ENCODE measurements around the gene SDK1.

SDK1 gene

GRCh38 chr7:3321745-3322144 is 20.7 kb downstream of the SDK1 start:
- no peaks in the 10 kb centered on the region for H3K4me1 ChIP-seq (ENCODE audit: control insufficient read depth in 1 of 2, insufficient read depth in 1 of 2, low read depth in 1 of 2, low read length in 1 of 2)
- no peaks in the 10 kb centered on the region for H3K9me3 ChIP-seq
- H3K36me3 ChIP-seq, result no peaks in the 10 kb centered on the region
- H3K27ac ChIP-seq, result no peak overlapping the region
- TF ChIP-seq CTCF (IDR thresholded peaks at IDR 0.05), result no peak
- H3K4me3 ChIP-seq (ENCODE audit: low read depth in 1 of 2, low read length in 1 of 2), result no peak overlapping the region
- H3K27me3 ChIP-seq, result no peaks in the 10 kb centered on the region

GRCh38 chr7:3326246-3326645 is 25.2 kb downstream of the SDK1 start:
- no peak for TF ChIP-seq CTCF (IDR thresholded peaks at IDR 0.05)
- H3K4me3 ChIP-seq (ENCODE audit: low read depth in 1 of 2, low read length in 1 of 2), result no peak overlapping the region

GRCh38 chr7:3327099-3327498 is 26.0 kb downstream of the SDK1 start:
- Histone ChIP-seq H3K4me1 (ENCODE audit: control insufficient read depth in 1 of 2, insufficient read depth in 1 of 2, low read depth in 1 of 2, low read length in 1 of 2) (no peaks in the 10 kb centered on the region), H3K27me3 (no peaks in the 10 kb centered on the region), H3K4me3 (ENCODE audit: low read depth in 1 of 2, low read length in 1 of 2) (no peak overlapping the region), H3K9me3 (no peaks in the 10 kb centered on the region), H3K36me3 (no peaks in the 10 kb centered on the region), H3K27ac (no peak overlapping the region)
- TF ChIP-seq CTCF (IDR thresholded peaks at IDR 0.05), result no peak

More at GRCh38 chr7:3326246-3326645, 25.2 kb downstream of the SDK1 start:
- no peaks in the 10 kb centered on the region for H3K9me3 ChIP-seq
- H3K36me3 ChIP-seq, result no peaks in the 10 kb centered on the region
- H3K27me3 ChIP-seq, result no peaks in the 10 kb centered on the region
- H3K4me1 ChIP-seq (ENCODE audit: control insufficient read depth in 1 of 2, insufficient read depth in 1 of 2, low read depth in 1 of 2, low read length in 1 of 2), result no peaks in the 10 kb centered on the region
- H3K27ac ChIP-seq, result no peak overlapping the region

GRCh38 chr7:3327655-3328054 is 26.6 kb downstream of the SDK1 start:
- no peak overlapping the region for H3K4me3 ChIP-seq (ENCODE audit: low read depth in 1 of 2, low read length in 1 of 2)
- peaks cover 0 to under 1% of the 10 kb centered on the region in 2 experiments for H3K4me1 ChIP-seq (ENCODE audit: control insufficient read depth in 1 of 2, insufficient read depth in 1 of 2, low read depth in 1 of 2, low read length in 1 of 2)
- no peaks in the 10 kb centered on the region for H3K36me3 ChIP-seq
- no peak for TF ChIP-seq CTCF (IDR thresholded peaks at IDR 0.05)
- no peak overlapping the region for H3K27ac ChIP-seq
- no peaks in the 10 kb centered on the region for H3K27me3 ChIP-seq
- H3K9me3 ChIP-seq, result no peaks in the 10 kb centered on the region

DNA sequence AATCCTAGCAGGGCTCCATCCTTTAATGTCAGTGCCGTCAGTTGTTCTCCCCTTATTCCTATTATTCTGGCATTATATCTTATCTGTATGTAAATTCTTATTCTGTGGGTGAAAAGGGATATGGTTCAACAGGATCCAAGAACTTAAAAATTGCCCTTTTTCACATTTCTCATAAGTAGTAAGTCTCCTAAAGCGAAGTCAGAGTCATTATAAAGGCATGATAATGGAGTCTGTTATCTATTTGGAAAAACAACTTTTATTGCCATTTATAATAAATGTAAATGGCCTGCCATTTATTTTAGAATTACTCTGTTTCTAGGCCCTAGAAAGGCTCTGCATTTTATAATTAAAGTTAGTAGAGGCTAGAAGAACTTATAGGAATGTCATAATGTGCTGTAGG is 31.3 kb downstream of the SDK1 start:
- no peak for TF ChIP-seq CTCF (IDR thresholded peaks at IDR 0.05)
- peaks cover 4 to 10% of the 10 kb centered on the region in 2 experiments for H3K4me1 ChIP-seq (ENCODE audit: control insufficient read depth in 1 of 2, insufficient read depth in 1 of 2, low read depth in 1 of 2, low read length in 1 of 2)
- H3K27ac ChIP-seq, result no peak overlapping the region
- no peaks in the 10 kb centered on the region for H3K9me3 ChIP-seq
- H3K27me3 ChIP-seq, result no peaks in the 10 kb centered on the region
- no peak overlapping the region for H3K4me3 ChIP-seq (ENCODE audit: low read depth in 1 of 2, low read length in 1 of 2)
- H3K36me3 ChIP-seq, result no peaks in the 10 kb centered on the region

- Histone ChIP-seq H3K27me3 (no peaks in the 10 kb centered on the region), H3K9me3 (no peaks in the 10 kb centered on the region), H3K27ac (no peak overlapping the region), H3K4me1 (ENCODE audit: control insufficient read depth in 1 of 2, insufficient read depth in 1 of 2, low read depth in 1 of 2, low read length in 1 of 2) (peaks cover 4 to 10% of the 10 kb centered on the region in 2 experiments), H3K36me3 (no peaks in the 10 kb centered on the region), H3K4me3 (ENCODE audit: low read depth in 1 of 2, low read length in 1 of 2) (no peak overlapping the region)
- TF ChIP-seq CTCF (IDR thresholded peaks at IDR 0.05), result no peak
Measured at GRCh38 chr7:3333861-3334260, 32.8 kb downstream of the SDK1 start.
